Measurements from ENCODE around the gene TMEM239.

Gene TMEM239

GRCh38 chr20:2838170-2838797, 22.1 kb downstream of the TMEM239 start:
- TF ChIP-seq TAF1 (IDR thresholded peaks at IDR 0.05; ENCODE audit: low read depth) (no peak), FOXM1 (IDR thresholded peaks at IDR 0.05; ENCODE audit: borderline replicate concordance, low read depth) (no peak), TCF12 (IDR thresholded peaks at IDR 0.05; ENCODE audit: low read depth) (no peak), YY1 (IDR thresholded peaks at IDR 0.05; ENCODE audit: low read depth) (no peak), TEAD4 (IDR thresholded peaks at IDR 0.05) (no peak), CEBPB (IDR thresholded peaks at IDR 0.05) (no peak), RAD21 (IDR thresholded peaks at IDR 0.05; ENCODE audit: low read depth) (no peak), NFIC (IDR thresholded peaks at IDR 0.05) (no peak), CREB1 (IDR thresholded peaks at IDR 0.05; ENCODE audit: low read depth) (no peak), ZBTB7A (IDR thresholded peaks at IDR 0.05; ENCODE audit: low read depth) (no peak)
- TF ChIP-seq, protein P1, sequence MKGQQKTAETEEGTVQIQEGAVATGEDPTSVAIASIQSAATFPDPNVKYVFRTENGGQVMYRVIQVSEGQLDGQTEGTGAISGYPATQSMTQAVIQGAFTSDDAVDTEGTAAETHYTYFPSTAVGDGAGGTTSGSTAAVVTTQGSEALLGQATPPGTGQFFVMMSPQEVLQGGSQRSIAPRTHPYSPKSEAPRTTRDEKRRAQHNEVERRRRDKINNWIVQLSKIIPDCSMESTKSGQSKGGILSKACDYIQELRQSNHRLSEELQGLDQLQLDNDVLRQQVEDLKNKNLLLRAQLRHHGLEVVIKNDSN (IDR thresholded peaks at IDR 0.05), result no peak
- TF ChIP-seq, protein P2, sequence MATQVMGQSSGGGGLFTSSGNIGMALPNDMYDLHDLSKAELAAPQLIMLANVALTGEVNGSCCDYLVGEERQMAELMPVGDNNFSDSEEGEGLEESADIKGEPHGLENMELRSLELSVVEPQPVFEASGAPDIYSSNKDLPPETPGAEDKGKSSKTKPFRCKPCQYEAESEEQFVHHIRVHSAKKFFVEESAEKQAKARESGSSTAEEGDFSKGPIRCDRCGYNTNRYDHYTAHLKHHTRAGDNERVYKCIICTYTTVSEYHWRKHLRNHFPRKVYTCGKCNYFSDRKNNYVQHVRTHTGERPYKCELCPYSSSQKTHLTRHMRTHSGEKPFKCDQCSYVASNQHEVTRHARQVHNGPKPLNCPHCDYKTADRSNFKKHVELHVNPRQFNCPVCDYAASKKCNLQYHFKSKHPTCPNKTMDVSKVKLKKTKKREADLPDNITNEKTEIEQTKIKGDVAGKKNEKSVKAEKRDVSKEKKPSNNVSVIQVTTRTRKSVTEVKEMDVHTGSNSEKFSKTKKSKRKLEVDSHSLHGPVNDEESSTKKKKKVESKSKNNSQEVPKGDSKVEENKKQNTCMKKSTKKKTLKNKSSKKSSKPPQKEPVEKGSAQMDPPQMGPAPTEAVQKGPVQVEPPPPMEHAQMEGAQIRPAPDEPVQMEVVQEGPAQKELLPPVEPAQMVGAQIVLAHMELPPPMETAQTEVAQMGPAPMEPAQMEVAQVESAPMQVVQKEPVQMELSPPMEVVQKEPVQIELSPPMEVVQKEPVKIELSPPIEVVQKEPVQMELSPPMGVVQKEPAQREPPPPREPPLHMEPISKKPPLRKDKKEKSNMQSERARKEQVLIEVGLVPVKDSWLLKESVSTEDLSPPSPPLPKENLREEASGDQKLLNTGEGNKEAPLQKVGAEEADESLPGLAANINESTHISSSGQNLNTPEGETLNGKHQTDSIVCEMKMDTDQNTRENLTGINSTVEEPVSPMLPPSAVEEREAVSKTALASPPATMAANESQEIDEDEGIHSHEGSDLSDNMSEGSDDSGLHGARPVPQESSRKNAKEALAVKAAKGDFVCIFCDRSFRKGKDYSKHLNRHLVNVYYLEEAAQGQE (IDR thresholded peaks at IDR 0.05; ENCODE audit: low read depth), result no peak

DNA sequence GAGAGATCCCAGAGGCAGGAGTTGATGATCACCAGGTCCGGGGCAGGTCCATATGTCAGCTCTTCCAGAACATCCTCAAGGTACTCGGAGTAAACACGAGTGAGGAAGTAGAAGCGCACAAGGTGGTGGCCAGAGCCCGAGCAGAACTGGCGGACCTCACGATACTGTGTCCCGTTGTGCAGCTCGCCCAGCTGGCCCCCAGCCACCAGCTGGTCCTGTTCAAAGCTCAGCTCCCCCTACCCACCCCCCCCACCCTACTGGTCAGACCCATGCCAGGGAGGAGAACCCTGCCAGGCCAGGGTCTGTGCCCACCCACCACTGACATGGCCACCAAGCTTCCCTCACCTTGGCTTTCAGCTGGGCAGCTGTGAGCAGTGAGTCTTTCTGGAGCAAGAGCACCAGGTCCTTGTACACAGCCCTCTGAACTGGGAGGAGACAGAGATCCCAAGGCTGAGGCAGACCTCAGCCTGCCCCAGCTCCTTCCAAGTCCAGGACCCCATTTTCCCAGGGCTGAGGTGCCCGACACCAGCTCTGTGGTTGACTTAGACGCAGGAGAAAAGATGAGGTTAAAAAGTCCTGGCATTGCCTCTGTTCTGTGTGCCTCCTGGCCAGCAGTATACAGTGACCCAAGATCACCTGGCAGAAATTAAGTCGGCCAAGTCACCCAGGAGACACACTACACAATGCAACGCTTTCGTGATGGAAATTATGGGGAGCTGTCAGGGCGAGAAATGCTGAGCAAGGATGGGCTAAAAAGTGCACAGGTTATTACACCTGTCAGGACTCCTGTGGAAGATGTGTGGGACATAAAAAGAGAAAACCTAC, 22.9 kb downstream of the TMEM239 start:
- TF ChIP-seq EGR1 (IDR thresholded peaks at IDR 0.05), result no peak
- no peak for TF ChIP-seq CEBPB (IDR thresholded peaks at IDR 0.05)
- TF ChIP-seq NFIC (IDR thresholded peaks at IDR 0.05), result no peak
- TF ChIP-seq, protein P1 (IDR thresholded peaks at IDR 0.05), result no peak
- TF ChIP-seq MAX (IDR thresholded peaks at IDR 0.05), result no peak
- TF ChIP-seq FOXM1 (IDR thresholded peaks at IDR 0.05; ENCODE audit: borderline replicate concordance, low read depth), result no peak
- no peak for TF ChIP-seq EP300 (IDR thresholded peaks at IDR 0.05; ENCODE audit: borderline replicate concordance)
- TF ChIP-seq YY1 (IDR thresholded peaks at IDR 0.05; ENCODE audit: low read depth), result no peak
- TF ChIP-seq ZBTB7A (IDR thresholded peaks at IDR 0.05; ENCODE audit: low read depth), result no peak
- no peak for TF ChIP-seq RAD21 (IDR thresholded peaks at IDR 0.05; ENCODE audit: low read depth)
- TF ChIP-seq, protein P2 (IDR thresholded peaks at IDR 0.05; ENCODE audit: low read depth), result no peak
- TF ChIP-seq TEAD4 (IDR thresholded peaks at IDR 0.05), result no peak
- no peak for TF ChIP-seq TAF1 (IDR thresholded peaks at IDR 0.05; ENCODE audit: low read depth)
- no peak for TF ChIP-seq TCF12 (IDR thresholded peaks at IDR 0.05; ENCODE audit: low read depth)
- TF ChIP-seq CREB1 (IDR thresholded peaks at IDR 0.05; ENCODE audit: low read depth), result no peak

GRCh38 chr20:2839732-2840137, 23.6 kb downstream of the TMEM239 start:
- no peak for TF ChIP-seq TCF12 (IDR thresholded peaks at IDR 0.05; ENCODE audit: low read depth)
- no peak for TF ChIP-seq CREB1 (IDR thresholded peaks at IDR 0.05; ENCODE audit: low read depth)
- no peak for TF ChIP-seq CEBPB (IDR thresholded peaks at IDR 0.05)
- no peak for TF ChIP-seq TAF1 (IDR thresholded peaks at IDR 0.05; ENCODE audit: low read depth)
- TF ChIP-seq, protein P1 (IDR thresholded peaks at IDR 0.05), result no peak
- no peak for TF ChIP-seq EP300 (IDR thresholded peaks at IDR 0.05; ENCODE audit: borderline replicate concordance)
- TF ChIP-seq FOXM1 (IDR thresholded peaks at IDR 0.05; ENCODE audit: borderline replicate concordance, low read depth), result no peak
- no peak for TF ChIP-seq MAX (IDR thresholded peaks at IDR 0.05)
- TF ChIP-seq, protein P2 (IDR thresholded peaks at IDR 0.05; ENCODE audit: low read depth), result no peak

Measured in Ishikawa (cell line).